Activated CD4-positive, alpha-beta memory T cell treated with anti-CD3 and anti-CD28 coated beads, Interleukin-2, amount 10 ng/mL, durations not matched to agents 7 days and 5 days (primary cell): Measurements from ENCODE around the gene SOX5. TPM values are rescaled to one million over a fixed set of nuclear protein-coding genes. Genes with fewer than 3 reads are reported as not detected.

Experiments
- CTCF ChIA-PET: fragments of 350-600 bp; sonication (Branson Sonifier 250); formaldehyde crosslinking; loops from one replicate; lab custom pipeline; 2021; ENCODE audit warnings: antibody characterized with exemption, inconsistent platforms; lab: Charles Lee
- POLR2A ChIA-PET: fragments of 350-600 bp; sonication (Branson Sonifier 250); formaldehyde crosslinking; loops from one replicate; lab custom pipeline; 2021; ENCODE audit warnings: antibody characterized with exemption; lab: Charles Lee
- DNase-seq: peaks from one replicate; pipeline ENCODE4 v3.0.0-alpha.2; 2020
- H3K27ac Mint-ChIP-seq: one replicate; pipeline ENCODE4 v1.8.0; 2021; ENCODE audit warnings: mild to moderate bottlenecking, mixed read lengths
- H3K27me3 Mint-ChIP-seq: one replicate; pipeline ENCODE4 v1.8.0; 2021; ENCODE audit warnings: mixed read lengths
- H3K36me3 Mint-ChIP-seq: one replicate; pipeline ENCODE4 v1.8.0; 2021; ENCODE audit warnings: low read depth, mixed read lengths
- H3K4me1 Mint-ChIP-seq: one replicate; pipeline ENCODE4 v1.8.0; 2021; ENCODE audit warnings: mixed read lengths
- H3K4me3 Mint-ChIP-seq: one replicate; pipeline ENCODE4 v1.8.0; 2021; ENCODE audit warnings: mild to moderate bottlenecking, mixed read lengths
- H3K9me3 Mint-ChIP-seq: one replicate; pipeline ENCODE4 v1.8.0; 2021; ENCODE audit warnings: mixed read lengths
- total RNA-seq, 2 experiments: library from RNA; stranded (reverse); gene quantifications; one replicate each; pipeline ENCODE4 v1.2.3, GENCODE V29; 2021

The SOX5 gene
- total RNA-seq, 2 experiments from 2014 or later: 0.45 to 0.75 TPM

- no peaks in the 10 kb centered on the region for H3K36me3 Mint-ChIP-seq
- no peak overlapping the region for H3K4me3 Mint-ChIP-seq
- H3K9me3 Mint-ChIP-seq: peaks cover 6% of the 10 kb centered on the region
- ChIA-PET CTCF (no interaction called here), POLR2A (no interaction called here)
- no peak for DNase-seq
- no peaks in the 10 kb centered on the region for H3K4me1 Mint-ChIP-seq
- no peaks in the 10 kb centered on the region for H3K27me3 Mint-ChIP-seq
- H3K27ac Mint-ChIP-seq: no peak overlapping the region
Observed at GRCh38 chr12:23566133-23566532, 383.3 kb downstream of the SOX5 start.

- POLR2A ChIA-PET: no interaction called here
- CTCF ChIA-PET: no interaction called here
- H3K4me3 Mint-ChIP-seq: no peak overlapping the region
- H3K4me1 Mint-ChIP-seq: peaks cover 4% of the 10 kb centered on the region
- no peaks in the 10 kb centered on the region for H3K36me3 Mint-ChIP-seq
- no peaks in the 10 kb centered on the region for H3K27me3 Mint-ChIP-seq
- peaks cover 6% of the 10 kb centered on the region for H3K9me3 Mint-ChIP-seq
- no peak overlapping the region for H3K27ac Mint-ChIP-seq
- no peak for DNase-seq
Observed at GRCh38 chr12:23564451-23565152, 384.9 kb downstream of the SOX5 start.

- Mint-ChIP-seq H3K27me3 (no peaks in the 10 kb centered on the region), H3K9me3 (peaks cover 7% of the 10 kb centered on the region), H3K36me3 (no peaks in the 10 kb centered on the region), H3K4me3 (no peak overlapping the region), H3K4me1 (peaks cover 6% of the 10 kb centered on the region), H3K27ac (no peak overlapping the region)
- no peak for DNase-seq
- POLR2A ChIA-PET: no interaction called here
- CTCF ChIA-PET: no interaction called here
Observed at GRCh38 chr12:23561364-23562345, 387.8 kb downstream of the SOX5 start.

GRCh38 chr12:23560611-23561010 is 388.9 kb downstream of the SOX5 start:
- Mint-ChIP-seq H3K27ac (no peak overlapping the region), H3K4me1 (peaks cover 6% of the 10 kb centered on the region), H3K9me3 (peaks cover 7% of the 10 kb centered on the region), H3K4me3 (no peak overlapping the region), H3K36me3 (no peaks in the 10 kb centered on the region), H3K27me3 (no peaks in the 10 kb centered on the region)
- CTCF ChIA-PET: no interaction called here
- POLR2A ChIA-PET: no interaction called here
- DNase-seq: no peak

GRCh38 chr12:23559268-23559753 is 390.2 kb downstream of the SOX5 start:
- Mint-ChIP-seq H3K27ac (no peak overlapping the region), H3K4me3 (no peak overlapping the region), H3K9me3 (peaks cover 7% of the 10 kb centered on the region), H3K4me1 (peaks cover 6% of the 10 kb centered on the region), H3K27me3 (no peaks in the 10 kb centered on the region), H3K36me3 (no peaks in the 10 kb centered on the region)
- no peak for DNase-seq
- ChIA-PET CTCF (no interaction called here), POLR2A (no interaction called here)

GRCh38 chr12:23556661-23557060 is 392.8 kb downstream of the SOX5 start:
- no peaks in the 10 kb centered on the region for H3K36me3 Mint-ChIP-seq
- H3K27me3 Mint-ChIP-seq: no peaks in the 10 kb centered on the region
- DNase-seq: no peak
- ChIA-PET CTCF (no interaction called here), POLR2A (no interaction called here)
- peaks cover 8% of the 10 kb centered on the region for H3K9me3 Mint-ChIP-seq
- no peak overlapping the region for H3K4me3 Mint-ChIP-seq
- peaks cover 6% of the 10 kb centered on the region for H3K4me1 Mint-ChIP-seq
- H3K27ac Mint-ChIP-seq: no peak overlapping the region

- ChIA-PET CTCF (no interaction called here), POLR2A (no interaction called here)
- DNase-seq: no peak
- peaks cover 5% of the 10 kb centered on the region for H3K9me3 Mint-ChIP-seq
- H3K27ac Mint-ChIP-seq: no peak overlapping the region
- H3K4me3 Mint-ChIP-seq: no peak overlapping the region
- H3K27me3 Mint-ChIP-seq: no peaks in the 10 kb centered on the region
- no peaks in the 10 kb centered on the region for H3K36me3 Mint-ChIP-seq
- peaks cover 6% of the 10 kb centered on the region for H3K4me1 Mint-ChIP-seq
Observed at GRCh38 chr12:23555825-23556207, 393.7 kb downstream of the SOX5 start.

GRCh38 chr12:23555180-23555824 is 394.2 kb downstream of the SOX5 start:
- Mint-ChIP-seq H3K4me3 (no peak overlapping the region), H3K36me3 (no peaks in the 10 kb centered on the region), H3K27me3 (no peaks in the 10 kb centered on the region), H3K4me1 (peaks cover 4% of the 10 kb centered on the region), H3K27ac (no peak overlapping the region), H3K9me3 (peaks cover 5% of the 10 kb centered on the region)
- ChIA-PET POLR2A (no interaction called here), CTCF (no interaction called here)
- no peak for DNase-seq

GRCh38 chr12:23552417-23552816 is 397.1 kb downstream of the SOX5 start:
- peaks cover 2% of the 10 kb centered on the region for H3K9me3 Mint-ChIP-seq
- H3K27me3 Mint-ChIP-seq: no peaks in the 10 kb centered on the region
- ChIA-PET POLR2A (no interaction called here), CTCF (no interaction called here)
- no peak overlapping the region for H3K27ac Mint-ChIP-seq
- H3K4me3 Mint-ChIP-seq: no peak overlapping the region
- DNase-seq: no peak
- no peaks in the 10 kb centered on the region for H3K4me1 Mint-ChIP-seq
- H3K36me3 Mint-ChIP-seq: no peaks in the 10 kb centered on the region

- Mint-ChIP-seq H3K4me3 (no peak overlapping the region), H3K9me3 (peaks cover 2% of the 10 kb centered on the region), H3K27me3 (no peaks in the 10 kb centered on the region), H3K4me1 (no peaks in the 10 kb centered on the region), H3K36me3 (no peaks in the 10 kb centered on the region), H3K27ac (no peak overlapping the region)
- DNase-seq: no peak
- POLR2A ChIA-PET: no interaction called here
- CTCF ChIA-PET: no interaction called here
Observed at GRCh38 chr12:23550753-23551152, 398.7 kb downstream of the SOX5 start.

- DNase-seq: no peak
- Mint-ChIP-seq H3K9me3 (no peaks in the 10 kb centered on the region), H3K27ac (no peak overlapping the region), H3K4me3 (no peak overlapping the region), H3K4me1 (no peaks in the 10 kb centered on the region), H3K27me3 (no peaks in the 10 kb centered on the region), H3K36me3 (no peaks in the 10 kb centered on the region)
- ChIA-PET CTCF (no interaction called here), POLR2A (no interaction called here)
Observed at GRCh38 chr12:23548742-23549141, 400.7 kb downstream of the SOX5 start.

GRCh38 chr12:23546756-23547155 is 402.7 kb downstream of the SOX5 start:
- no peak overlapping the region for H3K4me3 Mint-ChIP-seq
- no peak overlapping the region for H3K27ac Mint-ChIP-seq
- POLR2A ChIA-PET: no interaction called here
- no peaks in the 10 kb centered on the region for H3K36me3 Mint-ChIP-seq
- DNase-seq: no peak
- CTCF ChIA-PET: no interaction called here
- no peaks in the 10 kb centered on the region for H3K4me1 Mint-ChIP-seq
- H3K27me3 Mint-ChIP-seq: no peaks in the 10 kb centered on the region
- no peaks in the 10 kb centered on the region for H3K9me3 Mint-ChIP-seq

- Mint-ChIP-seq H3K4me1 (no peaks in the 10 kb centered on the region), H3K27ac (no peak overlapping the region), H3K4me3 (no peak overlapping the region), H3K36me3 (no peaks in the 10 kb centered on the region), H3K27me3 (no peaks in the 10 kb centered on the region), H3K9me3 (no peaks in the 10 kb centered on the region)
- POLR2A ChIA-PET: no interaction called here
- CTCF ChIA-PET: no interaction called here
- DNase-seq: no peak
Observed at GRCh38 chr12:23543767-23544166, 405.7 kb downstream of the SOX5 start.
